Calu3 (cell line): ENCODE results near the gene RBM38. TPM values are rescaled to one million over a fixed set of nuclear protein-coding genes. Genes with fewer than 3 reads are reported as not detected.

Source experiments
- BruUV-seq: library from RNA; stranded (reverse); fragments of 400-500 nt; replicated peaks from 2 replicates; lab custom pipeline; 2021; lab: Mats Ljungman, UMichigan
- CTCF ChIA-PET: fragments of 300-600 bp; sonication (Branson Sonifier 250); formaldehyde crosslinking; loops from one replicate; lab custom pipeline; 2022; ENCODE audit warnings: antibody characterized with exemption; lab: Charles Lee
- DNase-seq: peaks from one replicate; pipeline ENCODE4 v3.0.0; 2022
- H3K27ac Mint-ChIP-seq: one replicate; pipeline ENCODE4 v1.8.0; 2022; ENCODE audit warnings: mixed read lengths; ENCODE audit not compliant: unreplicated experiment
- H3K27me3 Mint-ChIP-seq: one replicate; pipeline ENCODE4 v1.8.0; 2022; ENCODE audit warnings: mixed read lengths; ENCODE audit not compliant: unreplicated experiment
- H3K36me3 Mint-ChIP-seq: one replicate; pipeline ENCODE4 v1.8.0; 2022; ENCODE audit warnings: mild to moderate bottlenecking, moderate library complexity, mixed read lengths; ENCODE audit not compliant: insufficient read depth, unreplicated experiment
- H3K4me1 Mint-ChIP-seq: one replicate; pipeline ENCODE4 v1.8.0; 2022; ENCODE audit warnings: mild to moderate bottlenecking, low read depth, mixed read lengths; ENCODE audit not compliant: unreplicated experiment
- H3K4me3 Mint-ChIP-seq: one replicate; pipeline ENCODE4 v1.8.0; 2022; ENCODE audit warnings: mild to moderate bottlenecking, low read depth, moderate library complexity, mixed read lengths; ENCODE audit not compliant: unreplicated experiment
- H3K9me3 Mint-ChIP-seq: one replicate; pipeline ENCODE4 v1.8.0; 2022; ENCODE audit warnings: low read depth, mixed read lengths; ENCODE audit not compliant: unreplicated experiment
- intact Hi-C: fragments of 100-400 bp; cut with micrococcal nuclease; formaldehyde crosslinking; loops from one replicate; pipeline ENCODE4 v1.10.0; 2022; ENCODE audit not compliant: unreplicated experiment
- total RNA-seq: library from RNA; stranded (reverse); gene quantifications from 2 replicates; pipeline ENCODE4 v1.2.3, GENCODE V29; 2022
- TF ChIP-seq, protein P1 (sequence below): fragments of 200-600 bp; IDR thresholded peaks from one replicate; pipeline ENCODE4 v1.8.0; 2022; ENCODE audit warnings: antibody characterized with exemption; ENCODE audit not compliant: unreplicated experiment

The RBM38 gene
- total RNA-seq, 1 experiment from 2014 or later, result 29.5 TPM

DNA sequence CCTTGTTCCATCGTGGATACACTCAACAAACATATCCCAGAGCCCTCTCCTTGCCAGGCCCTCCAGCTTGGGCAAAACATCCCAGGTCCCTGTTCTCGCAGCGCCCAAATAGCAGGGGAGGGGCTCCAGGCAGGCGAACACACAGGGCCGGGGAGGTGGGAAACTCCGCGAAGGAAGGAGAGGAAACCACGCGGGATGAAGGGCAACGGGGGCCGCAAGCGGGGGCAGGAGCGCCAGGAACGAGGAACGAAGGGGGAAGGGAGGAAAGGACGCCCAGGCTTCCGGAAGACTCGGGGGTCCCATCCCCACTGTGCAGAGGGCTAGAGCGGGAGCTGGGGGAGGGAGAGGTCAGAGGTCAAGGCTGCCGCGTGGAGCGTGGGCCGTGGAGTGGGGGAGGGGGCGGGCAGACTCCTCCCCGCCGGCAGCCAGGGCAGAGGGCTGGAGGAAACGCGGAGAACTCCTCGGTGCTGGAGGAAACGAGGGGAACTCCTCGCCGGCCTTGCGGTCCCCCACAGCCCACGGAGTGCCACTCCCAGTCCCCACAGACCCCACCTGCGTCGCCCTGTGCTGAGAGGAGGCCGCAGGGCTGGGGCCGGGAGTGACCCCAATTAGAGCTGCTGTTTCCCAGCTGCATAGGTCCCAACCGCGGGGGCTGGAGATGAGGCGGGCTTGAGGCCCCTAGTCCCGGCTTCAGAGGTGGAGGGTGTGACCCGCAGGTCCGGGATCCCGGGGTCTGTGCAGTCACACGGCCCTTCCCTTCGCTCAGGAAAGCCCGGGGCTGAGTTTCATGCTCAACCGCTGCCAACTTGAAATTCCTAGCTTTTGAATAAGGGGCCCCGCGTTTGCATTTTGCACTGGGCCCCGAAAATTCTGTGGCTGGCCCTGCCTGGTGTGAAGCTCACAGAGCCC lies 1.2 kb upstream of the RBM38 start:
- H3K27me3 Mint-ChIP-seq, result no peaks in the 10 kb centered on the region
- no peaks in the 10 kb centered on the region for H3K9me3 Mint-ChIP-seq
- no TSS peak for BruUV-seq
- no peak for DNase-seq
- CTCF ChIA-PET, result no interaction called here
- H3K36me3 Mint-ChIP-seq, result peaks cover 58% of the 10 kb centered on the region
- peak overlapping the region; percentile 16 for H3K27ac Mint-ChIP-seq
- H3K4me3 Mint-ChIP-seq, result peak overlapping the region; percentile 67
- H3K4me1 Mint-ChIP-seq, result no peaks in the 10 kb centered on the region
- intact Hi-C loops, result loop anchor here (5.0 to 10.0 kb wide), 2 partner anchors 47 to 205 kb away; no protein-coding TSS in a partner anchor
- TF ChIP-seq, protein P1, sequence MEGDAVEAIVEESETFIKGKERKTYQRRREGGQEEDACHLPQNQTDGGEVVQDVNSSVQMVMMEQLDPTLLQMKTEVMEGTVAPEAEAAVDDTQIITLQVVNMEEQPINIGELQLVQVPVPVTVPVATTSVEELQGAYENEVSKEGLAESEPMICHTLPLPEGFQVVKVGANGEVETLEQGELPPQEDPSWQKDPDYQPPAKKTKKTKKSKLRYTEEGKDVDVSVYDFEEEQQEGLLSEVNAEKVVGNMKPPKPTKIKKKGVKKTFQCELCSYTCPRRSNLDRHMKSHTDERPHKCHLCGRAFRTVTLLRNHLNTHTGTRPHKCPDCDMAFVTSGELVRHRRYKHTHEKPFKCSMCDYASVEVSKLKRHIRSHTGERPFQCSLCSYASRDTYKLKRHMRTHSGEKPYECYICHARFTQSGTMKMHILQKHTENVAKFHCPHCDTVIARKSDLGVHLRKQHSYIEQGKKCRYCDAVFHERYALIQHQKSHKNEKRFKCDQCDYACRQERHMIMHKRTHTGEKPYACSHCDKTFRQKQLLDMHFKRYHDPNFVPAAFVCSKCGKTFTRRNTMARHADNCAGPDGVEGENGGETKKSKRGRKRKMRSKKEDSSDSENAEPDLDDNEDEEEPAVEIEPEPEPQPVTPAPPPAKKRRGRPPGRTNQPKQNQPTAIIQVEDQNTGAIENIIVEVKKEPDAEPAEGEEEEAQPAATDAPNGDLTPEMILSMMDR, result peak; percentile 7

DNA sequence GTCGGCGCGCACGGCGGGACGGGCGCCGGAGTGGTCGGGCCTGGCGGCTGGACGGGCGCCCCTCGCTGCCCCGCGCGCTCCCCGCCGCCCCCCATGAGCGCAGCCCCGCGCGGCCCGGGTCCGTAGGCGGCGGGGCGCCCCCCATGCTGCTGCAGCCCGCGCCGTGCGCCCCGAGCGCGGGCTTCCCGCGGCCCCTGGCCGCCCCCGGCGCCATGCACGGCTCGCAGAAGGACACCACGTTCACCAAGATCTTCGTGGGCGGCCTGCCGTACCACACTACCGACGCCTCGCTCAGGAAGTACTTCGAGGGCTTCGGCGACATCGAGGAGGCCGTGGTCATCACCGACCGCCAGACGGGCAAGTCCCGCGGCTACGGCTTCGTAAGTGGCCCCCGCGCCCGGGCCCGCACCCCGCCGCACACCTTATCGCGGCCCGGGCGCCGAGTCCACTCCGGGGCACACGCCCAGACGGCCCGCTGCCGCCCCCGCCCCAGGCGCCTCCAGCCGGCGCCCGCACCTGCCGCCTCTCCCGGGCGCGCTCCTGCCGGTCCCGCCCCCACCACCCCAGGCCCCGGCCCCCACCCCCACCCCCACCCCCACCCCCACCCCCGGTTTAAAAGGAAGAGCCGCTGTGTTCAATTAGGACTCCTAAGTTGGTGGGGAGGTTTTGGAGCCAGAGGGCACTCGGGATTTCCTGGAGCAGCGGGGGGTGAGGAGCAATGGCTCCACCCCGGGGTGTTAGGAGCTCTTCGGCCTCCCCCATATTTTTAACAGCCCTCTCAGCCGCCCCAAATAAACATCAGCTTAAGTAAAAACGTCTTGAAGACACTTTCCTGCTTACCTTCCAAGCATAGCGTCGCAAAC lies 474 bp downstream of the RBM38 start:
- TF ChIP-seq, protein P1, result no peak
- no TSS peak for BruUV-seq
- Mint-ChIP-seq H3K4me3 (peak overlapping the region; percentile 67), H3K36me3 (peaks cover 55% of the 10 kb centered on the region), H3K27ac (peak overlapping the region; percentile 24), H3K27me3 (no peaks in the 10 kb centered on the region), H3K9me3 (no peaks in the 10 kb centered on the region), H3K4me1 (no peaks in the 10 kb centered on the region)
- CTCF ChIA-PET, result interaction anchor here (0.5 to 2.3 kb wide), 7 partner anchors 26 to 676 kb away, joined by 3 to 11 read pairs (median 3); no protein-coding TSS in a partner anchor
- intact Hi-C loops, result no loop called here
- DNase-seq, result peak; percentile 19

DNA sequence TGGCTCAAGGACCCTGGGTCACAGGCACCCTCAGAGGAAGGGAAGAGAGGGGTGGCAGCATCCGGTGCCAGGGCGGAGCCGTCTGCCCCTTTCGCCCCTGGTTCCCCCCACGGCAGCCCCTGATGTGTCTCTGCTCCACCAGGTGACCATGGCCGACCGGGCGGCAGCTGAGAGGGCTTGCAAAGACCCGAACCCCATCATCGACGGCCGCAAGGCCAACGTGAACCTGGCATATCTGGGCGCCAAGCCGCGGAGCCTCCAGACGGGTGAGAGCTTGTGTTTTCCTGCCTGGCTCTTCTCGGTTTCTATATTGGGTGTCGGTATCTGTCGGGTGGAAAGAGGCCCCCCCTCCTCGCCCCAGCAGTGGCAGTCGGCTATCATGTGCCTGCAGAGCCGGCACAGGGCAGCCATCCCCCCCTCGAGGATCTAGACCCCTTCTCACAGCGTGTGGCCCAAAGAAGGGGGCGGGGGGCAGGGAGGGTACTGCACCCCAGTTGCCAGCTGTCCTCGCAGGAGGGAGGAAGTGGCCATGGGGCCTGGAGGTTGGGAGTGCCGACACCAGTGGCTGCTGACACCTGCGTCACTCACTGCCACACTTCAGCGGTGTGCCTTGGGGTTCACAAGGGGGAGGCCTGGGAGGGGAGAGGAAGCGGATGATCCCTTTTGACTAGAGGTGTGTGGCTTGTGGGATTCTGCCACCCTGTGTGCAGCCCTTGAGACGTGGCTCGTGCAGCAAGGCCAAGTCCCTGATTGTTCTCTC lies 1.5 kb downstream of the RBM38 start:
- TF ChIP-seq, protein P1, result no peak
- no TSS peak for BruUV-seq
- Mint-ChIP-seq H3K27ac (peak overlapping the region; percentile 24), H3K4me3 (peak overlapping the region; percentile 67), H3K9me3 (no peaks in the 10 kb centered on the region), H3K27me3 (no peaks in the 10 kb centered on the region), H3K36me3 (peaks cover 55% of the 10 kb centered on the region), H3K4me1 (no peaks in the 10 kb centered on the region)
- intact Hi-C loops, result no loop called here
- DNase-seq, result no peak
- CTCF ChIA-PET, result interaction anchor here (0.5 to 2.3 kb wide), 6 partner anchors 25 to 1474 kb away, joined by 3 to 11 read pairs (median 4); no protein-coding TSS in a partner anchor
